Uterus (tissue), 4 donors: ENCODE data around the gene UQCRC2. TPM values are rescaled to one million over a fixed set of nuclear protein-coding genes. Genes with fewer than 3 reads are reported as not detected.

Experiments
- DNase-seq, 2 donors: peaks; one replicate each; pipeline ENCODE4 v3.0.0-alpha.2; 2019 to 2020
- H3K27ac ChIP-seq, 2 donors: fragments of 200-600 bp; sonication (generic); 1 replicate in 1 of 2; 2 replicates in 1 of 2; pipeline ENCODE4 v1.5.1; 2016 to 2018
- H3K27me3 ChIP-seq, 2 donors: fragments of 200-600 bp; sonication (generic); one replicate each; pipeline ENCODE4 v1.5.1; 2018 to 2019; ENCODE audit warnings: control low read depth in 1 of 2
- H3K36me3 ChIP-seq, 2 donors: fragments of 200-600 bp; sonication (generic); one replicate each; pipeline ENCODE4 v1.5.1; 2019; ENCODE audit warnings: control low read depth in 1 of 2
- H3K4me1 ChIP-seq, 2 donors: fragments of 200-600 bp; sonication (generic); one replicate each; pipeline ENCODE4 v1.5.1; 2018 to 2019; ENCODE audit warnings: control low read depth in 1 of 2
- H3K4me3 ChIP-seq, 2 donors: fragments of 200-600 bp; sonication (generic); 1 replicate in 1 of 2; 2 replicates in 1 of 2; pipeline ENCODE4 v1.5.1; 2018 to 2019; ENCODE audit warnings: mild to moderate bottlenecking in 1 of 2
- H3K9me3 ChIP-seq, 2 donors: fragments of 200-600 bp; sonication (generic); one replicate each; pipeline ENCODE4 v1.5.1; 2019; ENCODE audit warnings: control low read depth in 1 of 2
- CTCF ChIP-seq, 4 experiments: fragments of 200-600 bp in 2 of 4; fragments of 450-650 bp in 2 of 4; sonication (generic) in 2 of 4; IDR thresholded peaks; one replicate each; pipeline ENCODE4 v1.5.1; 2016 to 2019; ENCODE audit warnings: antibody characterized with exemption in 4 of 4, mild to moderate bottlenecking in 2 of 4, moderate library complexity in 1 of 4
- POLR2A ChIP-seq, 2 donors: fragments of 450-650 bp; IDR thresholded peaks; one replicate each; pipeline ENCODE4 v1.6.1; 2016; ENCODE audit warnings: antibody characterized with exemption in 2 of 2, mild to moderate bottlenecking in 1 of 2, moderate library complexity in 1 of 2
- intact Hi-C: fragments of 100-400 bp; cut with DNase I; formaldehyde crosslinking; loops from one replicate; pipeline ENCODE4 v1.15.1; 2023; ENCODE audit warnings: low total_unique reads
- total RNA-seq, 4 donors: library from RNA; depleted of rRNA in 3 of 4; stranded (reverse); fragments of >200 nt in 3 of 4; gene quantifications; one replicate each; pipeline versions ENCODE4 v1.1.0 to v1.2.4, GENCODE V29; 2014 to 2023
- donor health status: DM: yes; HTN: yes; CAD: no.

The UQCRC2 gene
- total RNA-seq, 4 donors from 2014 or later = 66.8 to 230 (median 152) TPM

GRCh38 chr16:21952040-21952792 lies 945 bp upstream of the UQCRC2 start:
- TF ChIP-seq CTCF (IDR thresholded peaks at IDR 0.05) (no peak), POLR2A (IDR thresholded peaks at IDR 0.05) (no peak)
- peak overlapping the region; percentile 89 to 95 for H3K27ac ChIP-seq
- H3K9me3 ChIP-seq = no peaks in the 10 kb centered on the region
- H3K4me1 ChIP-seq = peaks cover 0 to 5% of the 10 kb centered on the region in 2 donors
- DNase-seq = peak; percentile 56 to 58
- no peaks in the 10 kb centered on the region for H3K27me3 ChIP-seq
- H3K36me3 ChIP-seq = no peaks in the 10 kb centered on the region
- peak overlapping the region; percentile 64 to 66 for H3K4me3 ChIP-seq
- intact Hi-C loops = no loop called here

DNA sequence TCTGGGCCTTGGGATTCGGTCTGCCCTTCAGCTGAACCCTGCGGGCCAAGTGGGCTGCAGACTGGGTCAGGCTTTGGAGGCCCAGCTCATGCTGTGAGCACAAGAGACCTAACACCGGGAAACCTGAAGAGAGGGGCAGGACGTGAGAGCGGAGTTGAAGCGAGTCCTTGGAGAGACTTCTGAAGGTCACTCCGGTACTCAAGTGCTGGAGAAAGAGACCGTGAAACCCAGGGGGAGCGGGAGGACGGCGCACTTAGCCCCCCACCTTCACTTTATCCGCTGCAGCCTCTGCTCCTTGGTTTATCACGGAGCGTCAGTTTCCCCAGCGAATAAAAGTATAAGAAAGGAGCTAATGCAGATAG lies 361 bp downstream of the UQCRC2 start:
- intact Hi-C loops = no loop called here
- Histone ChIP-seq H3K9me3 (no peaks in the 10 kb centered on the region), H3K27me3 (no peaks in the 10 kb centered on the region), H3K4me1 (peaks cover 0 to 5% of the 10 kb centered on the region in 2 donors), H3K4me3 (peak overlapping the region; percentile 64 to 66), H3K27ac (peak overlapping the region; percentile 89 to 95), H3K36me3 (no peaks in the 10 kb centered on the region)
- no peak for DNase-seq
- TF ChIP-seq CTCF (IDR thresholded peaks at IDR 0.05) (no peak), POLR2A (IDR thresholded peaks at IDR 0.05) (no peak)

GRCh38 chr16:21957714-21958346 lies 4.7 kb downstream of the UQCRC2 start:
- H3K36me3 ChIP-seq = no peaks in the 10 kb centered on the region
- H3K4me3 ChIP-seq = no peak overlapping the region
- H3K27ac ChIP-seq = no peak overlapping the region
- peaks cover 0 to 5% of the 10 kb centered on the region in 2 donors for H3K4me1 ChIP-seq
- H3K9me3 ChIP-seq = no peaks in the 10 kb centered on the region
- H3K27me3 ChIP-seq = no peaks in the 10 kb centered on the region
- TF ChIP-seq POLR2A (IDR thresholded peaks at IDR 0.05) (no peak), CTCF (IDR thresholded peaks at IDR 0.05) (no peak)
- no peak for DNase-seq
- intact Hi-C loops = no loop called here

DNA sequence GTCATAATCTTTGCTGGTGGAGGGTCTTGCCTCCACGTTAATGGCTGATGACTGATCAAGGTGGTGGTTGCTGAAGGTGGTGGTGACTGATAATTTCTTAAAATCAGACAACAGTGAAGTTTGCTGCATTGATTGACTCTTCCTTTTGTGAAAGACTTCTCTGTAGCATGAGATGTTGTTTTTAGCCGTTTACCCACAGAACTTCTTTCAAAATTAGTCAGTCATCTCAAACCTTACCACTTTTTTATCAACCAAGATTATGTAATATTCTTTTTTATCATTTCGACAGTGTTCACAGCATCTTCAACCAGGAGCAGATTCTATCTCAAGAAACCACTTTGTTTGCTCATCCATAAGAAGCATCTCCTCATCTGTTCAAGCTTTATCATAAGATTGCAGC lies 5.9 kb downstream of the UQCRC2 start:
- H3K36me3 ChIP-seq = no peaks in the 10 kb centered on the region
- H3K4me3 ChIP-seq = no peak overlapping the region
- H3K27me3 ChIP-seq = no peaks in the 10 kb centered on the region
- H3K9me3 ChIP-seq = no peaks in the 10 kb centered on the region
- TF ChIP-seq POLR2A (IDR thresholded peaks at IDR 0.05) (no peak), CTCF (IDR thresholded peaks at IDR 0.05) (no peak)
- H3K4me1 ChIP-seq = peaks cover 0 to 4% of the 10 kb centered on the region in 2 donors
- no peak for DNase-seq
- intact Hi-C loops = no loop called here
- no peak overlapping the region for H3K27ac ChIP-seq

- Histone ChIP-seq H3K36me3 (no peaks in the 10 kb centered on the region), H3K4me1 (no peaks in the 10 kb centered on the region), H3K4me3 (no peak overlapping the region), H3K27me3 (no peaks in the 10 kb centered on the region), H3K27ac (no peak overlapping the region), H3K9me3 (no peaks in the 10 kb centered on the region)
- intact Hi-C loops = no loop called here
- no peak for DNase-seq
- TF ChIP-seq CTCF (IDR thresholded peaks at IDR 0.05) (no peak), POLR2A (IDR thresholded peaks at IDR 0.05) (no peak)
Observed at GRCh38 chr16:21962475-21962874, 9.3 kb downstream of the UQCRC2 start.
